ENCODE results near the gene GDPGP1. TPM values are rescaled to one million over a fixed set of nuclear protein-coding genes. Genes with fewer than 3 reads are reported as not detected.

The GDPGP1 gene
- total and polyA plus RNA-seq, 4 donors = 2.5 to 8.6 (median 5.1) TPM

DNA sequence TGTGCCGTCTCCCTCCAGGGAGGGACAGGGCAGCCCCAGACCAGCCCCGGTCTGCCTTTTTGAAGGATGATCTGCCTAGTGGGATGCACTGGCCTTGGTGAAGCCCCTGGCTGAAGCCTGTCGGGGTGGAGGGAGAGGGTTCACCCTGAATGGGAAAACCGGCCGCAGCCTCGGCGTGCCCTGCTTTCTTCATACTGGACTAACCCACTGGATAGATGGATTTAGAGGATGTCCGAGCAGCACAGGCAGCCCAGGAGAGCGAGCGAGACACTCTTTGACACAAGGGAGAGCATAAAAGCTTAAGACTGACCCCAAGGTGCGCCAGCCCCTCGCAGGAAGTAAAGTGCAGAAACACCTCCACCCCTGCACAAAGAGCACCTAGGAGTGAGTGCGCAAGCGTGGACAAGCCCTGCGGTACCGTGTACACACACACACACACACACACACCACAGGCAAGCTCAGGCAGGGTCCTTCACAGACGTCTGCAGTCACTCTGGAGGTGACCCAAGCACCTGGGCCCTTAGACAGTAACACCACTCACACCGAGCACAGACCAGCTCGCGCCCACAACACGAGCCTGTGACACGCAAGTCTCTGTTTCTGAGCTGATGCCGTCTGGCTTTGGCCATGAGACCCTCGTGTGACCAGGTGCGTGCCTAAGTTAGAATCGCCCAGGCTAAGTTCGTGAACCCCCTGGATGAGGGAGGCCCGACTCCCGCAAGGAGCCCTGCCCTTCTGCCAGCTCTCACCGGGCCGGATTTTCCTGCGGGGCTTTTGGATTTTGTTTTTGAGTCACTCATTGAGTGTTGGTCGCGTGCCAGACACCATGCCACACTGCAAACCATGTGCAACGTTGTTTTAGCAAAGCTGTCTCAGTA, 21.5 kb upstream of the GDPGP1 start:
- Histone ChIP-seq H3K36me3 (ENCODE audit: control insufficient read depth in 4 of 4, insufficient read depth in 3 of 4, low read depth in 1 of 4, low read length in 3 of 4) (peaks cover 0 to 10% (median 1%) of the 10 kb centered on the region in 4 donors), H3K4me3 (ENCODE audit: low read depth in 1 of 3, low read length in 3 of 3) (no peak overlapping the region), H3K27me3 (ENCODE audit: control insufficient read depth in 4 of 4, insufficient read depth in 4 of 4, low read length in 3 of 4) (no peaks in the 10 kb centered on the region), H3K4me1 (ENCODE audit: control insufficient read depth in 4 of 4, insufficient read depth in 4 of 4, low read length in 3 of 4) (peaks cover 5 to 44% (median 32%) of the 10 kb centered on the region in 4 donors), H3K9ac (ENCODE audit: low read depth in 1 of 2, low read length in 2 of 2) (no peak overlapping the region), H3K9me3 (ENCODE audit: control insufficient read depth in 4 of 4, low read length in 3 of 4) (no peaks in the 10 kb centered on the region), H3K27ac (ENCODE audit: low read depth in 1 of 2, low read length in 2 of 2) (peak overlapping the region in 1 of 2 donors; percentile 5)
- TF ChIP-seq RXRA (IDR thresholded peaks at IDR 0.05) (no peak), YY1 (IDR thresholded peaks at IDR 0.05) (no peak), GABPA (IDR thresholded peaks at IDR 0.05 in 1 of 2, conservative IDR thresholded peaks at IDR 0.05 in 1 of 2) (no peak), ZBTB33 (IDR thresholded peaks at IDR 0.05) (no peak)
- TF ChIP-seq, protein P1, sequence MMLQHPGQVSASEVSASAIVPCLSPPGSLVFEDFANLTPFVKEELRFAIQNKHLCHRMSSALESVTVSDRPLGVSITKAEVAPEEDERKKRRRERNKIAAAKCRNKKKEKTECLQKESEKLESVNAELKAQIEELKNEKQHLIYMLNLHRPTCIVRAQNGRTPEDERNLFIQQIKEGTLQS (IDR thresholded peaks at IDR 0.05) = no peak
- TF ChIP-seq, protein P2, sequence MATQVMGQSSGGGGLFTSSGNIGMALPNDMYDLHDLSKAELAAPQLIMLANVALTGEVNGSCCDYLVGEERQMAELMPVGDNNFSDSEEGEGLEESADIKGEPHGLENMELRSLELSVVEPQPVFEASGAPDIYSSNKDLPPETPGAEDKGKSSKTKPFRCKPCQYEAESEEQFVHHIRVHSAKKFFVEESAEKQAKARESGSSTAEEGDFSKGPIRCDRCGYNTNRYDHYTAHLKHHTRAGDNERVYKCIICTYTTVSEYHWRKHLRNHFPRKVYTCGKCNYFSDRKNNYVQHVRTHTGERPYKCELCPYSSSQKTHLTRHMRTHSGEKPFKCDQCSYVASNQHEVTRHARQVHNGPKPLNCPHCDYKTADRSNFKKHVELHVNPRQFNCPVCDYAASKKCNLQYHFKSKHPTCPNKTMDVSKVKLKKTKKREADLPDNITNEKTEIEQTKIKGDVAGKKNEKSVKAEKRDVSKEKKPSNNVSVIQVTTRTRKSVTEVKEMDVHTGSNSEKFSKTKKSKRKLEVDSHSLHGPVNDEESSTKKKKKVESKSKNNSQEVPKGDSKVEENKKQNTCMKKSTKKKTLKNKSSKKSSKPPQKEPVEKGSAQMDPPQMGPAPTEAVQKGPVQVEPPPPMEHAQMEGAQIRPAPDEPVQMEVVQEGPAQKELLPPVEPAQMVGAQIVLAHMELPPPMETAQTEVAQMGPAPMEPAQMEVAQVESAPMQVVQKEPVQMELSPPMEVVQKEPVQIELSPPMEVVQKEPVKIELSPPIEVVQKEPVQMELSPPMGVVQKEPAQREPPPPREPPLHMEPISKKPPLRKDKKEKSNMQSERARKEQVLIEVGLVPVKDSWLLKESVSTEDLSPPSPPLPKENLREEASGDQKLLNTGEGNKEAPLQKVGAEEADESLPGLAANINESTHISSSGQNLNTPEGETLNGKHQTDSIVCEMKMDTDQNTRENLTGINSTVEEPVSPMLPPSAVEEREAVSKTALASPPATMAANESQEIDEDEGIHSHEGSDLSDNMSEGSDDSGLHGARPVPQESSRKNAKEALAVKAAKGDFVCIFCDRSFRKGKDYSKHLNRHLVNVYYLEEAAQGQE (IDR thresholded peaks at IDR 0.05) = no peak
- no peak for DNase-seq (ENCODE audit: low spot score)
- 86% methylated on average over 35 of the region's 35 CpGs for WGBS

DNA sequence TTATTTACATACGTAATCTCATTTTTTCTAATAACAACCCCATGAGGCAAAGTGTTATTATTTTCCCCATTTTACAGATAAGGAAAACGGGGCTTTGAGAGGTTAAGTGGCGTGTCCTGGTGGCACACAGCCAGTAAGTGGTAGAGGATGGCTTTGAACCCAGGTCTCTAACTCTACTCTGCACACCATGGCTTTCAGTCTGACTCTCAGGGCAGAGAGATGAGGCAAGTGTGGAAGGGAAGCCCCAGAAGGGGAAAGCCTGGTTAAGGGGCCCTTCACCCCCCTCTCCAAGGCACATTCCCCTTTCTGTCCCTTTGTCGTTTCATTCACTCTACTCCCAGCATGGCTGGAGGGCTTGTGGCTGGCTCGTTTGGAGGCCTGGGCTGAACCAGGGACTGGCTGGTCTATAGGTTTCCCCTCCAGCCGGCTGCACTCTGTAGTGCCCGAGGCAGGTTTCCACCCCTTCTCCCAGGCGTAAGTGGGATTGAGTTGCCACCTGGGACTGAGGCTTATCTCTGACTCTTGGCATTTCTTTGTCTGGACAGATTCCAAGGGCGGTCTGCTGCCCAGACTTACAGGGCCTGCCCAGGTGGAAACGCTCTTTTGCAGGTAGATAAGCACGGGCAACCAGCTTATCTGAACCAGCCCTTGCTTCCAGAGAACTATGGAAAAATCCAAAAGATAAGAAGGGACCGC, 20.7 kb upstream of the GDPGP1 start:
- Histone ChIP-seq H3K27me3 (ENCODE audit: control insufficient read depth in 4 of 4, insufficient read depth in 4 of 4, low read length in 3 of 4) (no peaks in the 10 kb centered on the region), H3K36me3 (ENCODE audit: control insufficient read depth in 4 of 4, insufficient read depth in 3 of 4, low read depth in 1 of 4, low read length in 3 of 4) (peaks cover 0 to 13% (median 7%) of the 10 kb centered on the region in 4 donors), H3K27ac (ENCODE audit: low read depth in 1 of 2, low read length in 2 of 2) (peak overlapping the region; percentile 10 to 51), H3K9ac (ENCODE audit: low read depth in 1 of 2, low read length in 2 of 2) (peak overlapping the region in 1 of 2 donors; percentile 2), H3K4me3 (ENCODE audit: low read depth in 1 of 3, low read length in 3 of 3) (no peak overlapping the region), H3K4me1 (ENCODE audit: control insufficient read depth in 4 of 4, insufficient read depth in 4 of 4, low read length in 3 of 4) (peaks cover 3 to 40% (median 31%) of the 10 kb centered on the region in 4 donors), H3K9me3 (ENCODE audit: control insufficient read depth in 4 of 4, low read length in 3 of 4) (no peaks in the 10 kb centered on the region)
- WGBS = 55% methylated on average over 12 of the region's 12 CpGs
- DNase-seq (ENCODE audit: low spot score) = no peak
- TF ChIP-seq HNF4G (IDR thresholded peaks at IDR 0.05) (no peak), YY1 (IDR thresholded peaks at IDR 0.05) (no peak), GABPA (IDR thresholded peaks at IDR 0.05 in 1 of 2, conservative IDR thresholded peaks at IDR 0.05 in 1 of 2) (no peak), FOXA1 (IDR thresholded peaks at IDR 0.05) (no peak), ZBTB33 (IDR thresholded peaks at IDR 0.05) (no peak), EGR1 (IDR thresholded peaks at IDR 0.05; ENCODE audit: low read depth in 2 of 2) (no peak), RAD21 (IDR thresholded peaks at IDR 0.05) (no peak)
- TF ChIP-seq, protein P2 (IDR thresholded peaks at IDR 0.05) = no peak
- TF ChIP-seq, protein P1 (IDR thresholded peaks at IDR 0.05) = no peak
